Upper lobe of left lung (tissue), 6 donors: ENCODE results near the gene S100A2. TPM values are rescaled to one million over a fixed set of nuclear protein-coding genes. Genes with fewer than 3 reads are reported as not detected.
A peak's percentile ranks its signal among the peaks of the same experiment; 100 is the strongest.

Experiments used
- ATAC-seq, 2 donors: fragments of 200-7000 bp; cut with Tn5 transposase; one replicate each; pipeline ENCODE4 v1.9.1; 2022; ENCODE audit warnings: mild to moderate bottlenecking in 2 of 2, moderate library complexity in 2 of 2; ENCODE audit not compliant: low FRiP score in 2 of 2
- DNase-seq, 2 donors: peaks; one replicate each; pipeline ENCODE4 v3.0.0-alpha.2; 2019 to 2020
- H3K27ac ChIP-seq, 4 donors: fragments of 200-600 bp; sonication (generic); one replicate each; pipeline ENCODE4 v1.5.1; 2016 to 2019
- H3K27me3 ChIP-seq, 4 donors: fragments of 200-600 bp; sonication (generic); one replicate each; pipeline ENCODE4 v1.5.1; 2017 to 2019
- H3K36me3 ChIP-seq, 4 donors: fragments of 200-600 bp; sonication (generic); one replicate each; pipeline ENCODE4 v1.5.1; 2016 to 2019
- H3K4me1 ChIP-seq, 4 donors: fragments of 200-600 bp; sonication (generic); one replicate each; pipeline ENCODE4 v1.5.1; 2018 to 2019
- H3K4me3 ChIP-seq, 4 donors: fragments of 200-600 bp; sonication (generic); one replicate each; pipeline ENCODE4 v1.5.1; 2017 to 2019; ENCODE audit warnings: mild to moderate bottlenecking in 2 of 4, moderate library complexity in 1 of 4
- H3K9me3 ChIP-seq, 4 donors: fragments of 200-600 bp; sonication (generic); one replicate each; pipeline ENCODE4 v1.5.1; 2018 to 2019
- EP300 ChIP-seq, 4 donors: sonication (generic); formaldehyde crosslinking; IDR thresholded peaks; one replicate each; pipeline ENCODE4 v1.5.1; 2017; ENCODE audit warnings: antibody characterized with exemption in 4 of 4, control low read depth in 2 of 4
- POLR2A ChIP-seq, 4 donors: fragments of 450-650 bp; IDR thresholded peaks; one replicate each; pipeline ENCODE4 v1.5.1; 2016 to 2017; ENCODE audit warnings: antibody characterized with exemption in 4 of 4, mild to moderate bottlenecking in 2 of 4
- POLR2AphosphoS5 ChIP-seq, 2 donors: sonication (generic); formaldehyde crosslinking; IDR thresholded peaks; one replicate each; pipeline ENCODE4 v1.5.1; 2017; ENCODE audit warnings: antibody characterized with exemption in 2 of 2
- WGBS, 2 donors: methylation state at CpG; one replicate each; pipeline ENCODE4 v1.1.5; 2017 to 2018; 5-methylcytosine and 5-hydroxymethylcytosine counted together
- total RNA-seq, 6 donors: library from RNA; depleted of rRNA in 4 of 6; stranded (reverse); fragments of >200 nt in 4 of 6; gene quantifications; one replicate each; pipeline versions ENCODE4 v1.1.0 to v1.2.1, GENCODE V29; 2016 to 2021
- TF ChIP-seq, protein P1 (sequence below), 6 experiments: fragments of 450-650 bp in 4 of 6; fragments of 200-600 bp in 2 of 6; sonication (generic) in 2 of 6; IDR thresholded peaks; one replicate each; pipeline ENCODE4 v1.5.1; 2016 to 2019; ENCODE audit warnings: antibody characterized with exemption in 6 of 6
- donor health status: DM: no; HTN: no; CAD: no; lungs with moderate emphysema.
- donor health status: DM: no; HTN: yes; CAD: no; lungs with severe emphysema.

S100A2 gene
- total RNA-seq, 6 donors from 2014 or later = 2.0 to 12.0 (median 7.9) TPM; not detected in 1

DNA sequence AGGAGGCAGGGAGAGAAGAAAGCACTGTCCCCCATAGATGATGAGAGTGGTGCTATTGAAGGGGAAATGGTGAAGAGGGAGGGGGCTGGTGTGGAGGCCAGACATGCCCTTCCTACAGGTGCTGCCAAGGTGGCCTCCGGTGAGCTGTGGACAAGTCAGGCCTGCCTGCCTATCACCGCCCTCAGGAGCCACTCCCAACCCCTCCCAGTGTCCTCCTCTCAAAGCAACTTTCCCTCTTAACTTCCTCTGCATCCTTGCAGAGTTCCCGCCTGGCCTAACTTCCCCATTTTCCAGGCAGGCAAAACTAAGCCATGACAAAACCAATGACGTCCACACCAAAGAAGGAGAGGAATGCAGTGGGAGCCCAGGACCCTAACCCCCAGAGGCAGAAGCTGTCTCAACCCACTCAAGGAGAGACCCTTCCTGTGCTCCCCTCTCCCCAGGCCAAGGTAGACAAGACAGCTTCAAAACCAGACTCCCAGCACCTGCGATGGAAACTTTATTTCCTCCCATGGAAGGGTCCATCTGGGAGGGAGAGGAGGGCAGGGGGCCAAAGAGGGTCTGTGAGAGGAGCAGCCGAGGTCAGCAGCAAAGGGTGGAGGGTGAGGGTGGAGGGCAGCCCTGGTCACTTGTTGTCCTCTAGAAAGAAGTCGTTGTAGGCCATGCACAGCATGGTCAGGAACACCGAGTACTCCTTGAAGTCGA is 28.8 kb downstream of the S100A2 start:
- Histone ChIP-seq H3K27ac (peak overlapping the region; percentile 98 to 100 (median 99)), H3K36me3 (peaks cover 0 to 11% (median 8%) of the 10 kb centered on the region in 4 donors), H3K27me3 (no peaks in the 10 kb centered on the region), H3K4me3 (peak overlapping the region in 3 of 4 donors; percentile 71 to 91 (median 83)), H3K9me3 (no peaks in the 10 kb centered on the region), H3K4me1 (peaks cover 48 to 66% (median 56%) of the 10 kb centered on the region in 4 donors)
- WGBS, 2 donors = 64 to 79% methylated on average over 8 to 9 of the region's 9 CpGs
- ATAC-seq = peak in 1 of 2 donors; percentile 50
- DNase-seq = peak in 1 of 2 donors; percentile 88
- TF ChIP-seq POLR2AphosphoS5 (IDR thresholded peaks at IDR 0.05) (peak in 1 of 2 donors; percentile 17), POLR2A (IDR thresholded peaks at IDR 0.05) (no peak)

DNA sequence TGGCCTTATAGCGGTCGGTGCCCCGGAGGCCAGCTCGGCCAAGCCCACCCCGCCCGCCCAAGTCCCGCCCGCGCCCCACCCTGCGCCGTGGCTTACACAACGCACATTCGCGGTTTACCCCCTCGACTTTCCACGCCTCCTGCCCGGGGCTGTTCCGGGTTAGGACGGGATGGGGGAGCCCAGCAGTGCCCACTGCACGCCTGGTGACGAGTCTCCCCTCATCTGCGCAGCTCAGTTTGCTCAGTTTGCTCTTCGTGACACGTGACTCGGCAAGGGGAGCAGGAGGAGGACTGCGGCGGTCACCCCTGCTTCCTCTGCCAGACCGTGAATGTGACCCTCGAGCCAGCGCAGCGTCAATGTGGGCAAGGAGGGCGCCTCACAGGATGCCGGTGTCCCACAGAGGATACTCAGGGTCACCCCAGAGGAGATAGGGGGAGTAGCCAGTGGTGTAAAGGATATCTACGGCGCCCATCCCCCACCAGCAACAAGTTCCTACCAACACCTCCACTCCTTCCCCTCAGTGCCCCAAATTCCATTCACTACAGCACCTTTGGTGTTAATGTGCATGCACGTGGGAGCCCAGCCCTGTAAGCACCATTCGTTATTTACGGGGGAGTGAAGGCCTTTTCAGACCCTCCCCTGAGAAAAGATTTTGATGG is 29.5 kb downstream of the S100A2 start:
- ATAC-seq (peak; percentile 87 to 92), DNase-seq (peak; percentile 95)
- Histone ChIP-seq H3K9me3 (no peaks in the 10 kb centered on the region), H3K4me1 (peaks cover 48 to 64% (median 56%) of the 10 kb centered on the region in 4 donors), H3K36me3 (peaks cover 0 to 11% (median 8%) of the 10 kb centered on the region in 4 donors), H3K27ac (peak overlapping the region; percentile 98 to 100 (median 99)), H3K27me3 (no peaks in the 10 kb centered on the region), H3K4me3 (peak overlapping the region; percentile 71 to 91 (median 87))
- TF ChIP-seq, protein P1, sequence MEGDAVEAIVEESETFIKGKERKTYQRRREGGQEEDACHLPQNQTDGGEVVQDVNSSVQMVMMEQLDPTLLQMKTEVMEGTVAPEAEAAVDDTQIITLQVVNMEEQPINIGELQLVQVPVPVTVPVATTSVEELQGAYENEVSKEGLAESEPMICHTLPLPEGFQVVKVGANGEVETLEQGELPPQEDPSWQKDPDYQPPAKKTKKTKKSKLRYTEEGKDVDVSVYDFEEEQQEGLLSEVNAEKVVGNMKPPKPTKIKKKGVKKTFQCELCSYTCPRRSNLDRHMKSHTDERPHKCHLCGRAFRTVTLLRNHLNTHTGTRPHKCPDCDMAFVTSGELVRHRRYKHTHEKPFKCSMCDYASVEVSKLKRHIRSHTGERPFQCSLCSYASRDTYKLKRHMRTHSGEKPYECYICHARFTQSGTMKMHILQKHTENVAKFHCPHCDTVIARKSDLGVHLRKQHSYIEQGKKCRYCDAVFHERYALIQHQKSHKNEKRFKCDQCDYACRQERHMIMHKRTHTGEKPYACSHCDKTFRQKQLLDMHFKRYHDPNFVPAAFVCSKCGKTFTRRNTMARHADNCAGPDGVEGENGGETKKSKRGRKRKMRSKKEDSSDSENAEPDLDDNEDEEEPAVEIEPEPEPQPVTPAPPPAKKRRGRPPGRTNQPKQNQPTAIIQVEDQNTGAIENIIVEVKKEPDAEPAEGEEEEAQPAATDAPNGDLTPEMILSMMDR (IDR thresholded peaks at IDR 0.05) = peak in 1 of 6 experiments; percentile 8
- peak in 1 of 4 donors; percentile 90 for TF ChIP-seq EP300 (IDR thresholded peaks at IDR 0.05)
- peak; percentile 83 to 95 for TF ChIP-seq POLR2AphosphoS5 (IDR thresholded peaks at IDR 0.05)
- TF ChIP-seq POLR2A (IDR thresholded peaks at IDR 0.05) = peak in 3 of 4 donors; percentile 51 to 94 (median 53)
- 0 to 2% methylated on average over 3 to 7 of the region's 38 CpGs for WGBS, 2 donors

DNA sequence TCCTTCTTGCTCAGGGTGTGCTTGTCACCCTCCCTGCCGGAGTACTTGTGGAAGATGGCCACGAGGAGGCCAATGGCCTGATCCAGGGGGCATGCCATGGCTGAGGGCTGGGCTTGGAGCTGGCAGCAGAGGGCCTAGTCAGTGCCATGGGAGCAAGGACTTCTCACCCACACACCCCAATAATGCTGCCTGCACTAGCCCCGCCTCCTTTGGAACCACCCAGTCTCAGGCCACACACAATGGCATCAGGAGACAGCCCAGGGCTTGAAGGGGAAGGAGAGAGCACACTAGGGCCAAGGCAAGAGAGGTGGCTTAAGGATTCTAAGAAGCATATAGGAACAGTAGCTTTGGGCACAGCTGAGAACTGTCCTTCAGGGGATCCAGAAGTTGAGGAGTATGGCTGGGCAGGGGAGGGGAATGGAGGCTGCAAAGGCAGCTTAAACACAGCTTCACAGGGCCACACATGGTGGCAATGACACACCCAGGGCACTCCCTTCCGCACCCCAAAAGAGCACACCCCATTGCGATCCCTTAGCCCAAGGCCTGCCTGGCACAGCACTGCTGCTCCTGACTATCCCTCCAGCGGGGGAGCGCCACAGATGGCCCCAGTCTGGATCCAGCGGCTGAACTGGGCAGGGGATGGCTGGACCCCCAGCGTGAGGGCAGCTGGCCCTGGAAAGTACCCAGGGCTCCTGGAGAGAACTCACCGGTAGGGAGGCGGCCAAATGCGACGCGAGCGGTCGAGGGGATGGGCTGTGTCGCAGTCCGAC is 30.2 kb downstream of the S100A2 start, which contains the start of gene S100A6:
S100A6 (minus strand) TSS at position 750 of the 770 bp plus-strand sequence; CDS start at position 98, 652 bp downstream.
- Histone ChIP-seq H3K36me3 (peaks cover 0 to 11% (median 8%) of the 10 kb centered on the region in 4 donors), H3K27ac (peak within 1 kb of the TSS; percentile 98 to 100 (median 99)), H3K4me1 (peaks cover 40 to 57% (median 49%) of the 10 kb centered on the region in 4 donors), H3K4me3 (peak within 1 kb of the TSS; percentile 71 to 91 (median 87)), H3K27me3 (no peaks in the 10 kb centered on the region), H3K9me3 (no peaks in the 10 kb centered on the region)
- peak; percentile 94 to 98 for TF ChIP-seq POLR2AphosphoS5 (IDR thresholded peaks at IDR 0.05)
- TF ChIP-seq POLR2A (IDR thresholded peaks at IDR 0.05) = peak in 3 of 4 donors; percentile 56 to 95 (median 94)
- TF ChIP-seq EP300 (IDR thresholded peaks at IDR 0.05) = no peak
- TF ChIP-seq, protein P1 (IDR thresholded peaks at IDR 0.05) = peak in 4 of 6 experiments; percentile 12 to 47 (median 24)
- 5% methylated on average over 7 to 9 of the region's 18 CpGs for WGBS, 2 donors
- DNase-seq (peak in 1 of 2 donors; percentile 90), ATAC-seq (peak; percentile 66 to 73)

DNA sequence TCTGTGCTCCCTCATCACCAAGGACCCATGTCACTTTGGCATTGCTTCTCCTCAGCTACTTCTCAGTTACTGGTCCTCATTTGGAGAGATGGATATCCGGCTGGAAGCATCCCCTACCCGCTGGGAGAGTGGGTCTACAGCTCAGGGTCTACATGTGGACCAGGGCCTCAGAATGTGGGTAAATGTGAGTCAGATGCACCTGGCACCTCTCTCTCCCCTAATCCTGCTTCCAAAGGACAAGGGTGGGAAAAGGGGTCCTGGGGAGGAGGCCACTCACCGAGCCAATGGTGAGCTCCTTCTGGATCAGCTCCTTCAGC is 30.8 kb downstream of the S100A2 start:
- ATAC-seq = no peak
- peak overlapping the region; percentile 98 to 100 (median 99) for H3K27ac ChIP-seq
- H3K9me3 ChIP-seq = no peaks in the 10 kb centered on the region
- DNase-seq = no peak
- WGBS, 2 donors = 51 to 100% methylated on average over 1 to 3 of the region's 3 CpGs
- TF ChIP-seq POLR2A (IDR thresholded peaks at IDR 0.05) (no peak), EP300 (IDR thresholded peaks at IDR 0.05) (no peak), POLR2AphosphoS5 (IDR thresholded peaks at IDR 0.05) (no peak)
- TF ChIP-seq, protein P1 (IDR thresholded peaks at IDR 0.05) = no peak
- H3K36me3 ChIP-seq = peaks cover 0 to 11% (median 8%) of the 10 kb centered on the region in 4 donors
- H3K4me1 ChIP-seq = peaks cover 39 to 52% (median 46%) of the 10 kb centered on the region in 4 donors
- peak overlapping the region; percentile 71 to 91 (median 87) for H3K4me3 ChIP-seq
- H3K27me3 ChIP-seq = no peaks in the 10 kb centered on the region
